ENCODE results near the gene DAPK1. TPM values are rescaled to one million over a fixed set of nuclear protein-coding genes. Genes with fewer than 3 reads are reported as not detected.
"Not testable (repeated sequence)": the region's sequence is repeated elsewhere in the genome, so short reads cannot be mapped to it uniquely, and the experiment has no call there.

DAPK1 gene
- total RNA-seq, 1 donor from 2014 or later: 24.6 TPM

DNA sequence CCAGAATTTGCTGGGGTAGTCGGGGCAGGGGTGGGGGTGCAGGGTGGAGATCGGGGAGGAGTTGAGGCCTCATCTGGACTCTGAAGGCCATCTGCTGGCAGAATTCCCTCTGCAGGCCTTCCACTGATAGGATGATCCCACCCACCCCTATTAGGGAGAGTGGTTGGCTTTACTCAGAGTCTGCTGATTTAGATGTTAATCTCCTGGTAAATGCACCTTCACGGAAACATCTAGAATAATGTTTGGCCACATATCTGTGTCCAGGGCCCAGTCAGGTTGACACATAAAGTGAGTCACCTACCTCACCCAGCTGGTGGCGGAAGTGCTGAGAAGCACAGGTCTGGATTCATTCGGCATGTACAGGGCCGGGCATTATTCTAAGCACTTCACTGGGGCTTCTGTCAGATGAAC lies 50.0 kb downstream of the DAPK1 start:
- TF ChIP-seq, protein P1, sequence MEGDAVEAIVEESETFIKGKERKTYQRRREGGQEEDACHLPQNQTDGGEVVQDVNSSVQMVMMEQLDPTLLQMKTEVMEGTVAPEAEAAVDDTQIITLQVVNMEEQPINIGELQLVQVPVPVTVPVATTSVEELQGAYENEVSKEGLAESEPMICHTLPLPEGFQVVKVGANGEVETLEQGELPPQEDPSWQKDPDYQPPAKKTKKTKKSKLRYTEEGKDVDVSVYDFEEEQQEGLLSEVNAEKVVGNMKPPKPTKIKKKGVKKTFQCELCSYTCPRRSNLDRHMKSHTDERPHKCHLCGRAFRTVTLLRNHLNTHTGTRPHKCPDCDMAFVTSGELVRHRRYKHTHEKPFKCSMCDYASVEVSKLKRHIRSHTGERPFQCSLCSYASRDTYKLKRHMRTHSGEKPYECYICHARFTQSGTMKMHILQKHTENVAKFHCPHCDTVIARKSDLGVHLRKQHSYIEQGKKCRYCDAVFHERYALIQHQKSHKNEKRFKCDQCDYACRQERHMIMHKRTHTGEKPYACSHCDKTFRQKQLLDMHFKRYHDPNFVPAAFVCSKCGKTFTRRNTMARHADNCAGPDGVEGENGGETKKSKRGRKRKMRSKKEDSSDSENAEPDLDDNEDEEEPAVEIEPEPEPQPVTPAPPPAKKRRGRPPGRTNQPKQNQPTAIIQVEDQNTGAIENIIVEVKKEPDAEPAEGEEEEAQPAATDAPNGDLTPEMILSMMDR (IDR thresholded peaks at IDR 0.05): no peak
- no peak for TF ChIP-seq POLR2A (IDR thresholded peaks at IDR 0.05)
- TF ChIP-seq POLR2AphosphoS5 (IDR thresholded peaks at IDR 0.05; ENCODE audit: insufficient read depth in 1 of 2, low read depth in 1 of 2): no peak
- Histone ChIP-seq H3K36me3 (no peaks in the 10 kb centered on the region), H3K27me3 (no peaks in the 10 kb centered on the region), H3K27ac (no peak overlapping the region), H3K4me3 (no peak overlapping the region), H3K9me3 (no peaks in the 10 kb centered on the region), H3K4me1 (no peaks in the 10 kb centered on the region)
- intact Hi-C loops (cut with DNase I): no loop called here
- no peak for DNase-seq (ENCODE audit: extremely low spot score in 2 of 2)

DNA sequence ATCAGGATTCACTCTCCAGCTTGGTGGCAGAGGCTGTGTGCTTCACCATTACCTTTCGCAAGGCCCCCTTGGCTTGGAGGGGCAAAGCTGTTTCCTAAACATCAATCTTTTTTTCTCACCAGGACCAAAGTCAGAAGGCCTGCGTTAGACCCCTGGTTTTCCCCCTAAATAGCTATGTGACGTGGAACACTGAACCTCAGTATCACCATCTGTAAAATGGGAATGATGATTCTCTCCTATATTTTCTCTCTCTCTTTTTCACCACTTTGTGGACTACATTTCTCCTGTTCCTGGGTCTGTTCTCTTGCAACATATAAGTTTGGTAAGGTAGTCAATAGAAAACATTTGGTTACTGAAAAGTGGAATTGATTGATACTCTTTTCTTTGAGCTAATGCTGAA lies 50.5 kb downstream of the DAPK1 start:
- H3K27me3 ChIP-seq: no peaks in the 10 kb centered on the region
- no peak overlapping the region for H3K27ac ChIP-seq
- TF ChIP-seq, protein P1 (IDR thresholded peaks at IDR 0.05): no peak
- TF ChIP-seq POLR2A (IDR thresholded peaks at IDR 0.05): no peak
- no peak for TF ChIP-seq POLR2AphosphoS5 (IDR thresholded peaks at IDR 0.05; ENCODE audit: insufficient read depth in 1 of 2, low read depth in 1 of 2)
- no peaks in the 10 kb centered on the region for H3K36me3 ChIP-seq
- H3K4me1 ChIP-seq: no peaks in the 10 kb centered on the region
- H3K4me3 ChIP-seq: no peak overlapping the region
- H3K9me3 ChIP-seq: no peaks in the 10 kb centered on the region
- no peak for DNase-seq (ENCODE audit: extremely low spot score in 2 of 2)
- intact Hi-C loops (cut with DNase I): no loop called here

DNA sequence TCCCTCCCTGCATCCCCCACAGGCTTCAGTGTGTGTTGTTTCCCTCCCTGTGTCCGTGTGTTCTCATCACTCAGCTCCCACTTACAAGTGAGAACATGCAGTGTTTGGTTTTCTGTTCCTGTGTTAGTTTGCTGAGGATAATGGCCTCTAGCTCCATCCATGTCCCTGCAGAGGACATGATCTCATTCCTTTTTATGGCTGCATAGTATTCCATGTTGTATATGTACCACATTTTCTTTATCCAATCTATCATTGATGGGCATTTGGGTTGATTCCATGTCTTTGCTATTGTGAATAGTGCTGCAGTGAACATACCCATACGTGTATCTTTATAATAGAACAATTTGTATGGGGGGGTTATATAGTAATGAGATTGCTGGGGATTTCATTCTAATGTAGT lies 51.4 kb downstream of the DAPK1 start:
- H3K9me3 ChIP-seq; intact Hi-C loops (cut with DNase I); H3K27ac ChIP-seq; H3K27me3 ChIP-seq; H3K4me1 ChIP-seq; DNase-seq (ENCODE audit: extremely low spot score in 2 of 2); H3K4me3 ChIP-seq; H3K36me3 ChIP-seq: not testable (repeated sequence)

DNA sequence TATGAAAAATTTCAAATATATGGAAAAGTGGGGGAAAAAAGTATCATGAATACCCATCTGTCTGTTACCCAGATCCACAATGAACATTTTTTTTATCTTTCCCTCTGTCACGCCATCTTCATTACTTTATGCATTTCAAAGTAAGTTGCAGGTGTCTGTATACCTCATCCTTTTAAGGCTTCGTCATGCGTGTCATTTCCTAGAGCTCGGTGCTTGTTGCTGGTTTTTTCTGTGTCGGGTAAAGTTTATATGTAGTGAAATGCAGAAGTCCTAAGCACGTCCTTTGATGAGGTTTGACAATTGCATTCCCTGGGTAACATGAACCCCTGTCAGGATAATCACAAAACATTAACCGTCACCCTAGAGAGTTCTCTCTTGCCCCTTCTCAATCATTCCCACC lies 52.1 kb downstream of the DAPK1 start:
- DNase-seq (ENCODE audit: extremely low spot score in 2 of 2): no peak
- H3K4me1 ChIP-seq: no peaks in the 10 kb centered on the region
- H3K36me3 ChIP-seq: no peaks in the 10 kb centered on the region
- intact Hi-C loops (cut with DNase I): no loop called here
- H3K4me3 ChIP-seq: no peak overlapping the region
- H3K27me3 ChIP-seq: no peaks in the 10 kb centered on the region
- H3K9me3 ChIP-seq: no peaks in the 10 kb centered on the region
- TF ChIP-seq POLR2A (IDR thresholded peaks at IDR 0.05) (no peak), POLR2AphosphoS5 (IDR thresholded peaks at IDR 0.05; ENCODE audit: insufficient read depth in 1 of 2, low read depth in 1 of 2) (no peak)
- TF ChIP-seq, protein P1 (IDR thresholded peaks at IDR 0.05): no peak
- no peak overlapping the region for H3K27ac ChIP-seq

DNA sequence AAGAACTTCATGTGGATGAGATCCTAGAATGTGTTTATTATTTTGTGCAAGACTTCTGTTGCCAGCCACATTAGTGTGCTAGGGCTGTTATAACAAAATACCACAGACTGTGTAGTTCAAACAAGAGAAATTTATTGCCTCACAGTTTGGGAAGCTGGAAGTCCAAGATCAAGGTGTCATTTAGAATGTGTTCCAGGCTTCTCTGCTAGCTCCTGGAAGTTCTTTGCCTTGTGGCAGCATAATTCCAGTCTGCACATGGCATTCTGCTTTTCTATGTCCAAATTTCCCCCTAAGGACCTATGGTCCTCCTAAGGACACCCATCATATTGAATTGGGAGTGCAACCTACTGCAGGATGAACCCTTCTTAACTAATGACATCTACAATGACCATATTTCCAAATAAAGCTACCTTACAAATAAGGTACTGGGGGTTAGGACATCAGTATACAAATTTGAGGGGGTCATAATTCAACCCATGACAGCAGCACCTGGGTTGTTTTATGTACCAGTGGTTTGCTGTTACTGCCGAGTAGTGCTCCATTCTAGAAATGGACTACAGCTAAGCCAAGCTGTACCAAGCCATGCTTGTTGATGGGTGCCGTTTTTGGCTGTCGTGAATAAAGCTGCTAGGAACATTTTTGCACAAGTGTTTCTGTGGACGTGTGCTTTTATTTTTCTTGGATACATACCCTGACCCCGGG lies 52.7 kb downstream of the DAPK1 start:
- Histone ChIP-seq H3K27me3 (no peaks in the 10 kb centered on the region), H3K27ac (no peak overlapping the region), H3K36me3 (no peaks in the 10 kb centered on the region), H3K9me3 (no peaks in the 10 kb centered on the region), H3K4me3 (no peak overlapping the region), H3K4me1 (no peaks in the 10 kb centered on the region)
- intact Hi-C loops (cut with DNase I): no loop called here
- no peak for DNase-seq (ENCODE audit: extremely low spot score in 2 of 2)
- TF ChIP-seq POLR2AphosphoS5 (IDR thresholded peaks at IDR 0.05; ENCODE audit: insufficient read depth in 1 of 2, low read depth in 1 of 2) (no peak), POLR2A (IDR thresholded peaks at IDR 0.05) (no peak)
- TF ChIP-seq, protein P1 (IDR thresholded peaks at IDR 0.05): no peak

Data from vagina (tissue), 2 donors.